Osteoblast (primary cell): ENCODE results near the gene LOXHD1. TPM values are rescaled to one million over a fixed set of nuclear protein-coding genes. Genes with fewer than 3 reads are reported as not detected.

ENCODE experiments used
- DNase-seq: peaks from one replicate; pipeline ENCODE4 v3.0.0; 2011; ENCODE audit warnings: low spot score, mixed read lengths; ENCODE audit not compliant: insufficient read length; ENCODE audit errors: missing footprints
- H2AFZ ChIP-seq: 2 replicates; pipeline ENCODE4 v1.6.0; 2011; ENCODE audit warnings: mild to moderate bottlenecking, low read length
- H3K27ac ChIP-seq: 2 replicates; pipeline ENCODE4 v1.5.1; 2011; ENCODE audit warnings: mild to moderate bottlenecking, low read depth, low read length, moderate library complexity
- H3K27me3 ChIP-seq: 2 replicates; pipeline ENCODE4 v1.6.0; 2012; ENCODE audit warnings: mild to moderate bottlenecking, control low read depth, inconsistent platforms, low read length, moderate library complexity; ENCODE audit not compliant: insufficient read depth
- H3K36me3 ChIP-seq: 2 replicates; pipeline ENCODE4 v1.5.1; 2011; ENCODE audit warnings: mild to moderate bottlenecking, low read length, control low read depth, moderate library complexity; ENCODE audit not compliant: insufficient read depth
- H3K4me1 ChIP-seq: 2 replicates; pipeline ENCODE4 v1.5.1; 2011; ENCODE audit warnings: mild to moderate bottlenecking, low read length, control low read depth, moderate library complexity; ENCODE audit not compliant: insufficient read depth
- H3K4me2 ChIP-seq: 2 replicates; pipeline ENCODE4 v1.6.0; 2011; ENCODE audit warnings: mild to moderate bottlenecking, low read length; ENCODE audit not compliant: insufficient read depth
- H3K4me3 ChIP-seq: fragments of 200-600 bp; sonication (generic); 3 replicates; pipeline ENCODE4 v1.5.1; 2012; ENCODE audit warnings: mild to moderate bottlenecking, low read length, inconsistent platforms; ENCODE audit not compliant: insufficient read depth
- H3K79me2 ChIP-seq: 2 replicates; pipeline ENCODE4 v1.6.0; 2012; ENCODE audit warnings: mild to moderate bottlenecking, low read length, control low read depth, inconsistent platforms; ENCODE audit not compliant: insufficient read depth
- H3K9me3 ChIP-seq: 2 replicates; pipeline ENCODE4 v1.5.1; 2011; ENCODE audit warnings: low read depth, low read length, control low read depth
- H4K20me1 ChIP-seq: 2 replicates; pipeline ENCODE4 v1.6.0; 2012; ENCODE audit warnings: mild to moderate bottlenecking, low read length, control low read depth; ENCODE audit not compliant: insufficient read depth
- CTCF ChIP-seq: IDR thresholded peaks from 2 replicates; pipeline ENCODE4 v1.5.1; 2011; ENCODE audit warnings: mild to moderate bottlenecking, low read depth, low read length, moderate library complexity; ENCODE audit errors: extremely low read depth
- total RNA-seq: library from RNA; depleted of rRNA; stranded (reverse); fragments of >200 nt; gene quantifications from 2 replicates; pipeline ENCODE4 v1.2.3, GENCODE V29; 2012

Gene LOXHD1
- total RNA-seq, 1 donor, result not detected

GRCh38 chr18:46649071-46649862, 7.8 kb downstream of the LOXHD1 start:
- H3K27ac ChIP-seq, result no peak overlapping the region
- no peaks in the 10 kb centered on the region for H3K36me3 ChIP-seq
- no peaks in the 10 kb centered on the region for H3K79me2 ChIP-seq
- peaks cover 4% of the 10 kb centered on the region for H3K27me3 ChIP-seq
- TF ChIP-seq CTCF, result no peak
- H4K20me1 ChIP-seq, result no peaks in the 10 kb centered on the region
- no peaks in the 10 kb centered on the region for H3K4me1 ChIP-seq
- H3K9me3 ChIP-seq, result no peaks in the 10 kb centered on the region
- no peak overlapping the region for H2AFZ ChIP-seq
- no peak overlapping the region for H3K4me3 ChIP-seq
- no peak overlapping the region for H3K4me2 ChIP-seq
- DNase-seq, result no peak

GRCh38 chr18:46646468-46646867, 10.6 kb downstream of the LOXHD1 start:
- no peak for DNase-seq
- H2AFZ ChIP-seq, result no peak overlapping the region
- no peaks in the 10 kb centered on the region for H3K9me3 ChIP-seq
- H3K27me3 ChIP-seq, result peaks cover 4% of the 10 kb centered on the region
- H3K27ac ChIP-seq, result no peak overlapping the region
- H3K4me1 ChIP-seq, result no peaks in the 10 kb centered on the region
- H3K79me2 ChIP-seq, result no peaks in the 10 kb centered on the region
- no peak overlapping the region for H3K4me3 ChIP-seq
- H3K4me2 ChIP-seq, result no peak overlapping the region
- H4K20me1 ChIP-seq, result no peaks in the 10 kb centered on the region
- H3K36me3 ChIP-seq, result no peaks in the 10 kb centered on the region
- no peak for TF ChIP-seq CTCF

GRCh38 chr18:46642561-46642960, 14.5 kb downstream of the LOXHD1 start:
- H2AFZ ChIP-seq, result no peak overlapping the region
- TF ChIP-seq CTCF, result no peak
- no peak overlapping the region for H3K4me3 ChIP-seq
- no peak overlapping the region for H3K27ac ChIP-seq
- no peak for DNase-seq
- H4K20me1 ChIP-seq, result no peaks in the 10 kb centered on the region
- no peaks in the 10 kb centered on the region for H3K9me3 ChIP-seq
- H3K4me1 ChIP-seq, result no peaks in the 10 kb centered on the region
- no peaks in the 10 kb centered on the region for H3K27me3 ChIP-seq
- no peaks in the 10 kb centered on the region for H3K36me3 ChIP-seq
- H3K79me2 ChIP-seq, result no peaks in the 10 kb centered on the region
- H3K4me2 ChIP-seq, result no peak overlapping the region

- Histone ChIP-seq H4K20me1 (no peaks in the 10 kb centered on the region), H3K4me2 (no peak overlapping the region), H3K79me2 (no peaks in the 10 kb centered on the region), H2AFZ (no peak overlapping the region), H3K27me3 (no peaks in the 10 kb centered on the region), H3K27ac (no peak overlapping the region), H3K9me3 (no peaks in the 10 kb centered on the region), H3K4me3 (no peak overlapping the region), H3K36me3 (no peaks in the 10 kb centered on the region), H3K4me1 (no peaks in the 10 kb centered on the region)
- no peak for DNase-seq
- TF ChIP-seq CTCF, result no peak
Observed at GRCh38 chr18:46641917-46642316, 15.1 kb downstream of the LOXHD1 start.
